GM12878 (cell line): Measurements from ENCODE around the gene ARL10.

Source experiments
- EGR1 ChIP-seq, 2 experiments: IDR thresholded peaks; 1 replicate in 1 of 2; 2 replicates in 1 of 2; pipeline ENCODE4 v1.6.1; 2011 to 2012; ENCODE audit warnings: low read depth in 2 of 2, low read length in 2 of 2, borderline replicate concordance in 1 of 2, mild to moderate bottlenecking in 1 of 2, moderate library complexity in 1 of 2
- ELK1 ChIP-seq: IDR thresholded peaks from 2 replicates; pipeline ENCODE4 v1.6.1; 2012; ENCODE audit warnings: low read depth, low read length, improper control_type of control experiment
- EZH2 ChIP-seq: IDR thresholded peaks from 2 replicates; pipeline ENCODE4 v1.6.1; 2012; ENCODE audit warnings: low read depth, mild to moderate bottlenecking, control low read depth, inconsistent platforms, low read length, borderline replicate concordance; ENCODE audit not compliant: control insufficient read depth
- JUNB ChIP-seq: IDR thresholded peaks from 2 replicates; pipeline ENCODE4 v1.6.1; 2016; ENCODE audit warnings: antibody characterized with exemption, mild to moderate bottlenecking
- POLR2A ChIP-seq: IDR thresholded peaks from 2 replicates; pipeline ENCODE4 v1.6.1; 2011; ENCODE audit warnings: low read depth, mild to moderate bottlenecking, low read length
- POLR2AphosphoS5 ChIP-seq: IDR thresholded peaks from 2 replicates; pipeline ENCODE4 v1.6.1; 2011; ENCODE audit warnings: mild to moderate bottlenecking, low read length, inconsistent platforms
- SMC3 ChIP-seq: IDR thresholded peaks from 2 replicates; pipeline ENCODE4 v1.6.1; 2011; ENCODE audit warnings: low read length, improper control_type of control experiment, borderline replicate concordance
- TCF12 ChIP-seq: IDR thresholded peaks from 2 replicates; pipeline ENCODE4 v1.6.1; 2011; ENCODE audit warnings: low read depth, mild to moderate bottlenecking, low read length
- USF2 ChIP-seq: IDR thresholded peaks from 2 replicates; pipeline ENCODE4 v1.6.1; 2011; ENCODE audit warnings: low read depth, low read length, improper control_type of control experiment, borderline replicate concordance
- ZBED1 ChIP-seq: IDR thresholded peaks from 2 replicates; pipeline ENCODE4 v1.6.1; 2016; ENCODE audit warnings: borderline replicate concordance
- TF ChIP-seq, protein P1 (sequence below): fragments of 450-650 bp; IDR thresholded peaks from 2 replicates; pipeline ENCODE4 v1.6.1; 2016; ENCODE audit warnings: mild to moderate bottlenecking, moderate library complexity, borderline replicate concordance
- TF ChIP-seq, protein P2 (sequence below): fragments of 150-350 bp; IDR thresholded peaks from 2 replicates; pipeline ENCODE4 v1.6.1; 2014; ENCODE audit warnings: mild to moderate bottlenecking, low read depth, low read length

GRCh38 chr5:176418251-176418650 is 53.0 kb downstream of the ARL10 start:
- TF ChIP-seq TCF12 (no peak), JUNB (no peak), EGR1 (IDR thresholded peaks at IDR 0.05; ENCODE audit: borderline replicate concordance in 1 of 2, low read depth in 2 of 2, low read length in 2 of 2) (no peak), POLR2A (no peak), ELK1 (no peak), USF2 (no peak), SMC3 (no peak), ZBED1 (no peak), POLR2AphosphoS5 (no peak), EZH2 (no peak)
- TF ChIP-seq, protein P1, sequence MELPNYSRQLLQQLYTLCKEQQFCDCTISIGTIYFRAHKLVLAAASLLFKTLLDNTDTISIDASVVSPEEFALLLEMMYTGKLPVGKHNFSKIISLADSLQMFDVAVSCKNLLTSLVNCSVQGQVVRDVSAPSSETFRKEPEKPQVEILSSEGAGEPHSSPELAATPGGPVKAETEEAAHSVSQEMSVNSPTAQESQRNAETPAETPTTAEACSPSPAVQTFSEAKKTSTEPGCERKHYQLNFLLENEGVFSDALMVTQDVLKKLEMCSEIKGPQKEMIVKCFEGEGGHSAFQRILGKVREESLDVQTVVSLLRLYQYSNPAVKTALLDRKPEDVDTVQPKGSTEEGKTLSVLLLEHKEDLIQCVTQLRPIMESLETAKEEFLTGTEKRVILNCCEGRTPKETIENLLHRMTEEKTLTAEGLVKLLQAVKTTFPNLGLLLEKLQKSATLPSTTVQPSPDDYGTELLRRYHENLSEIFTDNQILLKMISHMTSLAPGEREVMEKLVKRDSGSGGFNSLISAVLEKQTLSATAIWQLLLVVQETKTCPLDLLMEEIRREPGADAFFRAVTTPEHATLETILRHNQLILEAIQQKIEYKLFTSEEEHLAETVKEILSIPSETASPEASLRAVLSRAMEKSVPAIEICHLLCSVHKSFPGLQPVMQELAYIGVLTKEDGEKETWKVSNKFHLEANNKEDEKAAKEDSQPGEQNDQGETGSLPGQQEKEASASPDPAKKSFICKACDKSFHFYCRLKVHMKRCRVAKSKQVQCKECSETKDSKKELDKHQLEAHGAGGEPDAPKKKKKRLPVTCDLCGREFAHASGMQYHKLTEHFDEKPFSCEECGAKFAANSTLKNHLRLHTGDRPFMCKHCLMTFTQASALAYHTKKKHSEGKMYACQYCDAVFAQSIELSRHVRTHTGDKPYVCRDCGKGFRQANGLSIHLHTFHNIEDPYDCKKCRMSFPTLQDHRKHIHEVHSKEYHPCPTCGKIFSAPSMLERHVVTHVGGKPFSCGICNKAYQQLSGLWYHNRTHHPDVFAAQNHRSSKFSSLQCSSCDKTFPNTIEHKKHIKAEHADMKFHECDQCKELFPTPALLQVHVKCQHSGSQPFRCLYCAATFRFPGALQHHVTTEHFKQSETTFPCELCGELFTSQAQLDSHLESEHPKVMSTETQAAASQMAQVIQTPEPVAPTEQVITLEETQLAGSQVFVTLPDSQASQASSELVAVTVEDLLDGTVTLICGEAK, result no peak
- TF ChIP-seq, protein P2, sequence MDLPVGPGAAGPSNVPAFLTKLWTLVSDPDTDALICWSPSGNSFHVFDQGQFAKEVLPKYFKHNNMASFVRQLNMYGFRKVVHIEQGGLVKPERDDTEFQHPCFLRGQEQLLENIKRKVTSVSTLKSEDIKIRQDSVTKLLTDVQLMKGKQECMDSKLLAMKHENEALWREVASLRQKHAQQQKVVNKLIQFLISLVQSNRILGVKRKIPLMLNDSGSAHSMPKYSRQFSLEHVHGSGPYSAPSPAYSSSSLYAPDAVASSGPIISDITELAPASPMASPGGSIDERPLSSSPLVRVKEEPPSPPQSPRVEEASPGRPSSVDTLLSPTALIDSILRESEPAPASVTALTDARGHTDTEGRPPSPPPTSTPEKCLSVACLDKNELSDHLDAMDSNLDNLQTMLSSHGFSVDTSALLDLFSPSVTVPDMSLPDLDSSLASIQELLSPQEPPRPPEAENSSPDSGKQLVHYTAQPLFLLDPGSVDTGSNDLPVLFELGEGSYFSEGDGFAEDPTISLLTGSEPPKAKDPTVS, result no peak
